ENCODE results near the gene SEC16A. TPM values are rescaled to one million over a fixed set of nuclear protein-coding genes. Genes with fewer than 3 reads are reported as not detected.

Gene SEC16A
- total RNA-seq, 1 experiment from 2014 or later = 56.4 TPM

DNA sequence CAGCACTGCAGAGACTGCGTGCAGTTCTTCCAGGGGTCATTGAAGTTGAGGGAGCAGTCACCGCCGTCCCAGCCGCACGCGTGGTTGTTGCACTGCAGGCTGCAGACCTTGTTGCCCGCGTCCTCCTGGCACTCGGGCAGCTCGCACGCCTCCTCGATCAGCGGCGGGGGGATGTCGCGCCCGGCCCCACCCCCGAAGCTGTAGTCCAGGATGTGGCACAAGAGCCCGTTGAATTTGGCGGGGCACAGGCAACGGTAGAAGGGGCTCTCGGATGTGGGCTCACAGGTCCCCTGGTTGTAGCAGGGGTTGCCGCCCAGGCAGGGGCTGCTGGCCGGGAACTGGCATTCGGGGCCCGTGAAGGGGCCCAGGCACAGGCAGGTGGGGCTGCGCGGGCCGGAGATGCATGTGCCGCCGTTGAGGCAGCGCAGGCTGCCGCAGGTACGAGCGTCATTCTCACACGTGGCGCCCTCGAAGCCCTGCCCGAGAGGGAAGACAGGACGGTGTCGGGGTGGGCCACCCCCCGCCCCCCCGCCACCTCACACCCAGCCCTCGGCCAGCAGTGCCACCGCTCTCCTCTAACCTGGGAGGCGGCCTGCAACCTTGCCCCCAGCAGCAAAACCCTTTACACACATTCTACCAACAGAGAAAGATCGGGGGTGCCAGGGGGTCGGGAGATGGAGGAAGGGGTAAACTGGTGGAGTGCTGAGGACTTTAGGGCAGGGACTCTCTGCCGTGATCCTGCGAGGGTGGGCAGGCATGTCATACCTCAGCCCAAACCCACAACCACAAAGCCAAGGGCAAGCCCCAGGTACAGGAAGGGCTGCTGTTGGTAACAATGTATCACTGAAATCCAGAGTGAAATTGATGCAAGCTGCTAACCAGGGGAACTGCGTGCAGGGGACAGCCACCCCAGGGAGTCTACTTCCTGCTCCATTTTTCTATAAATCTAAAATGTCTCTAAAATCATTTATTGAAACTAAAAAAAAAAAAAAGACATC is 22.9 kb upstream of the SEC16A start:
- no peaks in the 10 kb centered on the region for H3K79me2 ChIP-seq (ENCODE audit: insufficient read depth, low read length)
- no peak for DNase-seq
- TF ChIP-seq CTCF (conservative IDR thresholded peaks at IDR 0.05) = no peak

More for the DNA sequence above, 22.9 kb upstream of the SEC16A start:
- Mint-ChIP-seq H3K27ac (no peak overlapping the region), H3K36me3 (ENCODE audit: insufficient read depth in 1 of 3, low read depth in 3 of 3) (peaks cover 9 to 66% (median 56%) of the 10 kb centered on the region in 3 experiments; a peak in 6 of 7 replicates), H3K4me1 (no peaks in the 10 kb centered on the region), H3K9me3 (no peaks in the 10 kb centered on the region), H3K4me3 (no peak overlapping the region), H3K27me3 (ENCODE audit: low read depth) (no peaks in the 10 kb centered on the region)
- Histone ChIP-seq H3K56ac (ENCODE audit: insufficient read length, low read depth, low read length) (no peak overlapping the region), H4K5ac (ENCODE audit: insufficient read length, low read depth, low read length) (no peak overlapping the region), H3K27ac (ENCODE audit: insufficient read length, low read depth, low read length) (no peak overlapping the region), H3K23me2 (ENCODE audit: insufficient read length, low read depth, low read length, poor library complexity, severe bottlenecking) (no peaks in the 10 kb centered on the region), H2BK12ac (ENCODE audit: insufficient read length, low read depth, low read length) (no peak overlapping the region), H2BK15ac (ENCODE audit: low read depth, low read length) (no peak overlapping the region), H3K4ac (ENCODE audit: low read depth, low read length) (no peak overlapping the region), H3K27me3 (ENCODE audit: insufficient read depth, low read length) (no peaks in the 10 kb centered on the region), H3K9me3 (ENCODE audit: control insufficient read depth, low read depth, low read length) (no peaks in the 10 kb centered on the region), H4K8ac (replicated peaks; ENCODE audit: insufficient read length, low read depth, low read length) (no peak overlapping the region), H3K18ac (ENCODE audit: insufficient read length, low read depth, low read length) (no peak overlapping the region), H4K91ac (ENCODE audit: insufficient read length, low read depth, low read length) (no peak overlapping the region), H3K9ac (ENCODE audit: extremely low read depth, insufficient read length, low read length) (no peak overlapping the region), H2AFZ (ENCODE audit: low read length) (no peak overlapping the region), H2AK5ac (ENCODE audit: insufficient read length, low read length) (no peak overlapping the region), H3K23ac (ENCODE audit: insufficient read length, low read depth, low read length) (no peak overlapping the region), H2BK20ac (ENCODE audit: low read depth, low read length, poor library complexity, severe bottlenecking) (no peak overlapping the region), H2BK5ac (ENCODE audit: insufficient read length, low read length) (no peak overlapping the region), H3K79me1 (ENCODE audit: insufficient read depth, low read depth, low read length, poor library complexity, severe bottlenecking) (no peaks in the 10 kb centered on the region), H2BK120ac (ENCODE audit: low read depth, low read length, poor library complexity, severe bottlenecking) (no peak overlapping the region), H3K4me2 (ENCODE audit: insufficient read depth, insufficient read length, low read length) (no peak overlapping the region), H3T11ph (ENCODE audit: low read length) (no peak overlapping the region), H3K4me1 (ENCODE audit: insufficient read depth, low read length) (no peaks in the 10 kb centered on the region), H3K14ac (ENCODE audit: insufficient read depth, low read length) (no peak overlapping the region; the same call in 1 of the 2 replicates), H4K20me1 (ENCODE audit: control insufficient read depth, insufficient read depth, insufficient read length) (no peaks in the 10 kb centered on the region)
- WGBS (ENCODE audit: extremely low coverage, insufficient read length, low lambda C conversion rate) = no CpG with 5 or more reads among the region's 51 CpGs
